Endothelial cell of umbilical vein (primary cell): Measurements from ENCODE around the gene CLEC16A. TPM values are rescaled to one million over a fixed set of nuclear protein-coding genes. Genes with fewer than 3 reads are reported as not detected.

Experiments
- BruUV-seq: library from RNA; stranded (reverse); fragments of 400-500 nt; replicated peaks from 2 replicates; lab custom pipeline; 2021; lab: Mats Ljungman, UMichigan
- CTCF ChIA-PET: fragments of 300-600, 350-600 bp; sonication (Branson Sonifier 250); formaldehyde crosslinking; loops from one replicate; lab custom pipeline; 2021; ENCODE audit warnings: antibody characterized with exemption, inconsistent platforms; lab: Charles Lee
- POLR2A ChIA-PET: fragments of 300-600, 350-600 bp; sonication (Branson Sonifier 250); formaldehyde crosslinking; loops from one replicate; lab custom pipeline; 2021; ENCODE audit warnings: antibody characterized with exemption, inconsistent platforms; lab: Charles Lee
- DNase-seq: peaks from one replicate; pipeline ENCODE4 v3.0.0-alpha.2; 2011; ENCODE audit warnings: low read depth, low spot score
- FAIRE-seq: peaks from 2 replicates; lab custom pipeline; 2011; peaks lifted over from hg19 to GRCh38; lab: Jason Lieb, UNC
- H2AFZ ChIP-seq: 2 replicates; pipeline ENCODE4 v1.6.0; 2012; ENCODE audit warnings: low read depth, low read length, control low read depth, inconsistent platforms
- H3K27ac ChIP-seq: 2 replicates; pipeline ENCODE4 v1.5.1; 2011; ENCODE audit warnings: low read depth, mild to moderate bottlenecking, control low read depth, low read length, moderate library complexity; ENCODE audit not compliant: insufficient read depth
- H3K27me3 ChIP-seq, 2 experiments: 2 replicates each; pipeline versions ENCODE4 v1.6.0 to v1.6.1; 2011; ENCODE audit warnings: low read length in 2 of 2, mixed read lengths in 1 of 2; ENCODE audit not compliant: control insufficient read depth in 2 of 2, insufficient read depth in 2 of 2
- H3K36me3 ChIP-seq, 2 experiments: 2 replicates in 1 of 2; 3 replicates in 1 of 2; pipeline ENCODE4 v1.5.1; 2011; ENCODE audit warnings: low read length in 2 of 2, mild to moderate bottlenecking in 1 of 2, moderate library complexity in 1 of 2; ENCODE audit not compliant: control insufficient read depth in 2 of 2, insufficient read depth in 2 of 2; ENCODE audit errors: extremely low read depth in 1 of 2
- H3K4me1 ChIP-seq: 3 replicates; pipeline ENCODE4 v1.5.1; 2011; ENCODE audit warnings: mild to moderate bottlenecking, low read length; ENCODE audit not compliant: control insufficient read depth, insufficient read depth; ENCODE audit errors: extremely low read depth
- H3K4me2 ChIP-seq: 2 replicates; pipeline ENCODE4 v1.6.1; 2011; ENCODE audit warnings: low read length, control low read depth, mixed read lengths; ENCODE audit not compliant: insufficient read depth
- H3K4me3 ChIP-seq, 3 experiments: fragments of 200-600 bp in 1 of 3; sonication (generic), shearing (Covaris generic) in 1 of 3; replicated peaks in 1 of 3; 2 replicates each; pipeline ENCODE4 v1.5.1; 2011 to 2016; ENCODE audit warnings: control low read depth in 3 of 3, low read length in 3 of 3, mild to moderate bottlenecking in 2 of 3, inconsistent platforms in 1 of 3, low read depth in 1 of 3, moderate library complexity in 1 of 3; ENCODE audit not compliant: insufficient read depth in 1 of 3
- H3K79me2 ChIP-seq: 2 replicates; pipeline ENCODE4 v1.6.0; 2012; ENCODE audit warnings: low read length, inconsistent platforms; ENCODE audit not compliant: control insufficient read depth, insufficient read depth
- H3K9ac ChIP-seq: replicated peaks from 2 replicates; pipeline ENCODE3; 2011; ENCODE audit warnings: low read length, control low read depth; ENCODE audit not compliant: insufficient read depth; ENCODE audit errors: extremely low read depth
- H3K9me1 ChIP-seq: replicated peaks from 3 replicates; pipeline ENCODE4 v1.6.0; 2011; ENCODE audit warnings: mild to moderate bottlenecking, low read length; ENCODE audit not compliant: control insufficient read depth, insufficient read depth; ENCODE audit errors: extremely low read depth
- H3K9me3 ChIP-seq: replicated peaks from 2 replicates; pipeline ENCODE4 v1.5.1; 2012; ENCODE audit warnings: low read length, inconsistent platforms; ENCODE audit not compliant: control insufficient read depth, insufficient read depth
- H4K20me1 ChIP-seq: replicated peaks from 2 replicates; pipeline ENCODE3; 2011; ENCODE audit warnings: mild to moderate bottlenecking, low read length; ENCODE audit not compliant: control insufficient read depth, insufficient read depth; ENCODE audit errors: extremely low read depth
- CTCF ChIP-seq, 2 donors: IDR thresholded peaks; 1 replicate in 1 of 2; 2 replicates in 1 of 2; pipeline ENCODE4 v1.5.1; 2011; ENCODE audit warnings: low read length in 2 of 2, mild to moderate bottlenecking in 2 of 2, moderate library complexity in 2 of 2, control low read depth in 1 of 2, inconsistent platforms in 1 of 2, low read depth in 1 of 2; ENCODE audit not compliant: insufficient read depth in 1 of 2; ENCODE audit errors: extremely low read depth in 1 of 2
- EZH2 ChIP-seq: IDR thresholded peaks from 2 replicates; pipeline ENCODE4 v1.6.1; 2012; ENCODE audit warnings: borderline replicate concordance, low read depth, mild to moderate bottlenecking, moderate library complexity, low read length, inconsistent platforms; ENCODE audit not compliant: severe bottlenecking
- FOS ChIP-seq: IDR thresholded peaks from 2 replicates; pipeline ENCODE4 v1.6.1; 2011; ENCODE audit warnings: mild to moderate bottlenecking, low read length, moderate library complexity, borderline replicate concordance; ENCODE audit not compliant: insufficient read depth
- GATA2 ChIP-seq: IDR thresholded peaks from 2 replicates; pipeline ENCODE4 v1.7.0; 2011; ENCODE audit warnings: low read depth, mild to moderate bottlenecking, moderate library complexity, mixed read lengths, low read length; ENCODE audit not compliant: insufficient read length, insufficient read depth
- JUN ChIP-seq: IDR thresholded peaks from 2 replicates; pipeline ENCODE4 v1.6.1; 2011; ENCODE audit warnings: borderline replicate concordance, low read depth; ENCODE audit not compliant: insufficient read length, insufficient read depth
- MAX ChIP-seq: IDR thresholded peaks from 2 replicates; pipeline ENCODE4 v1.6.1; 2011; ENCODE audit not compliant: insufficient read depth, insufficient read length
- MYC ChIP-seq: IDR thresholded peaks from one replicate; pipeline ENCODE4 v1.6.1; 2011; ENCODE audit warnings: mild to moderate bottlenecking, low read depth, low read length
- POLR2A ChIP-seq: IDR thresholded peaks from 2 replicates; pipeline ENCODE4 v1.6.1; 2012; ENCODE audit warnings: low read depth, mild to moderate bottlenecking, control low read depth, low read length
- POLR2AphosphoS5 ChIP-seq: IDR thresholded peaks from 2 replicates; pipeline ENCODE4 v1.6.1; 2012; ENCODE audit warnings: low read depth, mild to moderate bottlenecking, control low read depth, low read length, moderate library complexity; ENCODE audit not compliant: insufficient read depth
- dilution Hi-C: fragments of 300-500 bp; cut with MboI; formaldehyde crosslinking; loops from one replicate; pipeline ENCODE4 v1.15.0; 2019; ENCODE audit warnings: low sequenced_read_pairs; ENCODE audit not compliant: extremely low pct_ligation_motif_present
- intact Hi-C: fragments of 100-400 bp; cut with micrococcal nuclease; formaldehyde crosslinking; loops from one replicate; pipeline ENCODE4 v1.10.0; 2022
- polyA plus RNA-seq, 4 experiments: library from polyadenylated mRNA; depleted of rRNA in 3 of 4; stranded (reverse) in 3 of 4; unstranded in 1 of 4; fragments of >200 nt; gene quantifications; 2 replicates each; pipeline versions ENCODE4 v1.2.1 to v1.2.3, GENCODE V29; 2011 to 2012; ENCODE audit warnings: missing spikeins in 1 of 4
- total RNA-seq: library from RNA; stranded (reverse); gene quantifications from 2 replicates; pipeline ENCODE4 v1.2.3, GENCODE V29; 2021

Gene CLEC16A
- total and polyA plus RNA-seq, 2 donors (not counting 3 experiments of a cell fraction or from before 2014, with no cell fraction given), result 11.4 to 23.3 TPM

GRCh38 chr16:11108466-11108805, 164.1 kb downstream of the CLEC16A start:
- H3K27me3 ChIP-seq, result no peaks in the 10 kb centered on the region
- no peak overlapping the region for H3K9ac ChIP-seq
- FAIRE-seq, result no peak
- H3K9me3 ChIP-seq, result no peaks in the 10 kb centered on the region
- ChIA-PET POLR2A (interaction anchor here (0.6 kb wide), 1 partner anchor 140 kb away, joined by 4 read pairs; no protein-coding TSS in a partner anchor), CTCF (no interaction called here)
- DNase-seq, result no peak
- peaks cover 4% of the 10 kb centered on the region for H3K4me1 ChIP-seq
- H4K20me1 ChIP-seq, result no peaks in the 10 kb centered on the region
- no peaks in the 10 kb centered on the region for H3K79me2 ChIP-seq
- no peak overlapping the region for H3K4me2 ChIP-seq
- no peak overlapping the region for H3K4me3 ChIP-seq
- no peak overlapping the region for H2AFZ ChIP-seq
- dilution Hi-C loops, result no loop called here
- no peaks in the 10 kb centered on the region for H3K36me3 ChIP-seq
- intact Hi-C loops, result no loop called here
- no peak overlapping the region for H3K27ac ChIP-seq
- no peaks in the 10 kb centered on the region for H3K9me1 ChIP-seq
- BruUV-seq, result no TSS peak
- TF ChIP-seq EZH2, result no peak
- TF ChIP-seq GATA2, result no peak
- no peak for TF ChIP-seq FOS
- no peak for TF ChIP-seq CTCF (IDR thresholded peaks at IDR 0.05; ENCODE audit: extremely low read depth in 1 of 2, insufficient read depth in 1 of 2, low read depth in 1 of 2, low read length in 2 of 2)
- TF ChIP-seq JUN, result no peak
- no peak for TF ChIP-seq POLR2A
- no peak for TF ChIP-seq MAX
- TF ChIP-seq POLR2AphosphoS5, result no peak
- TF ChIP-seq MYC, result no peak
